ENCODE results near the gene TRAF3IP3. TPM values are rescaled to one million over a fixed set of nuclear protein-coding genes. Genes with fewer than 3 reads are reported as not detected.

Gene TRAF3IP3
- polyA plus RNA-seq, 5 donors = 2.3 to 3.5 (median 2.6) TPM

DNA sequence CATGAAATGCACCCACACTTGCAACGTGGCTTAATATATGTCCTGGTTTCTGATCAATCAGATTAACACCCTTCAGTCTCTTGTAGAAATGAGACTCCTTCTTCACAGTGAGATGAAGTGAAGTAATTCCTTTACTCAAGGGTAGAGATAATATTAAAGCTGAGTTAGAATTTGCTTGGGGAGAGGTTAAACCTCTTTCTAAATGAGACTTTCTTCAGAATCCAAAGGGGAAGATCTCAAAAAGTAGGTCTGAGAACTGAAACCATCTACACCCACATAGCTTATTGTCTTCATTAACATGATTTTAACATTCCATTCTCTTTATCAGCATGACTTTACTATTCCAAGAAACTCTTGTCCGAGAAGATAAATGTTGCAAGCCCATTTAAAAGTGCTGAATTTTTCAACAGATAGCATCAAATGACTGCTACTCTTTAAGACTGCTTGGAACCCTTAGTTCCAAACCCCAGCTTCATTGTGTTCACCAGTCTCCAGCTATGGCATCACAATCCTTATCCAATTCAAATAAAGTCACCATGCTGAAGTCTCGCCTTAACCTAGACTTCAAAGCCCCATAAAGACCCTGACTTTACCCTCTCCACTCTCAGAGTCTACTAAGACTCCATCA, 19.2 kb upstream of the TRAF3IP3 start:
- no peak for DNase-seq

DNA sequence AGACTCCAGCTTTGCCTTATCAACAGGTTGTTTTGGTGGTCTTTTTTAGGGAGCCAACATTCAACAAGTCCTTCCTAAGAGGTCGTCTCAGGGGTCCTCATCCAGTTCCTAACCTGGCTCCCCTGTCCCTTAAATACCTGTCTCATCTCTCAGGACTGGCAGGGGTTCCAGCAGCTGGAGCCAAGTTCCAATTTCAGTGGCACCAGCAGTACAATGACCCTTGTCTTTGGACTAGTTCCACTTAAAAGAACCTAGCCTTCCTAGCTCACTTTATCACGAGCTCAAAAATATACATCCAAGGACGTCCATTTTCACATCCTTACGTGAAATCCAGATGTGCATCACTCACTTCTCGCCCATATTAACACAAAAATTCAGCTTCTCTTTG, 18.7 kb upstream of the TRAF3IP3 start:
- DNase-seq = no peak

- no peak for DNase-seq
Measured at GRCh38 chr1:209738270-209738669, 17.6 kb upstream of the TRAF3IP3 start.

DNA sequence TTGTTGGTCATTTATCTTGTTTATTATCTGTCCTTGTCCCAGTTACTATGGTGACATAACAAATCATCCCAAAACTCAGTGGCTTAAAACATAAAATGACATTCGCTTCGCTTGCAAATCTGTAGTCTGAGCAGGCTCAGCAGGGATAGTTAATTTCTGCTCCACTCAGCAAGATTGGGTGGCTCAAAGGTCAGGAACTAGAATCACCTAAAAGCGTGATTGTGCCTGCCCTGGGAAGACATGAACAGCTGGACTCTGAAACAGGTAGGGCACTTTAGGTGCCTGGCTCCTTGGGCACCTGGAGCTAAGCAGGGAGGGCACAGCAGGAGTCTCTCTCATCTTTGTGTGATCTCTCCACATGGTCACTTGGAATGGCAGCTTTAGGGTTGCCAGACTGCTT, 14.7 kb upstream of the TRAF3IP3 start:
- no peak for DNase-seq

GRCh38 chr1:209741889-209742288, 14.0 kb upstream of the TRAF3IP3 start:
- DNase-seq = no peak

DNA sequence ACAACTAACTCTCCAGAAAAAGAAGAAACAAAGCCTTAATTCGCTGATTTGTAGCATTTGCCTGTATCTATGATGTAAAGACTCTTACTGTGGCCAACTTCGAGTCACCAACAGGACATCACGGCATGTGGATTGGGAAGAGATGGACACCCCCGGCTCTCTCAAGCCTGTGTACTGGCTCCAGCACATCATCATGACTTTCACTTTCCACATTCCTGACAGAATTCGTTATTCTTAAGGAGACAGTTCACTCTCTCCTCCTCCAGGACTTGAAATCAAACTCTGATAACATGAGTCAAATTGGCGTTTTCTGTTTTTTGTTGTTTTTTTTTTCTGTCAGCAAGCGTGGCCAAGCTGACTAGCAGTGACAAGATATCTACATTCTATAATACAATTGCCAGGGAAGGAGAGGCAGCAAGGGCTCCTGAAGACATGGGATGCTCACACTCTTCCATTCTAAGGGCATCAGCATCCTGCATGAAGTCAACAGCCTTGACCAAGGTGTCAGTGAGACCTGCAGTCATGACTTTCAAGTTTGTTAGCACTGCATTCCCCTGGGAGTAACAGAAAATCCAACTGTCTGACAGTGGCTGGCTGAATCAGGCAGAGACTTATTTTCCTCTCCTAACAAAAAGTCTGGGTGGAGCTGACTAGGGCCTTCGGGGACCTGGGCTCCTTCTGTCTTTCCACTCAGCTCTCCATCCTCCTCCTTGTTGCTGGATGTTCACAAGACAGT, 13.3 kb upstream of the TRAF3IP3 start:
- DNase-seq = peak; percentile 18 to 45

DNA sequence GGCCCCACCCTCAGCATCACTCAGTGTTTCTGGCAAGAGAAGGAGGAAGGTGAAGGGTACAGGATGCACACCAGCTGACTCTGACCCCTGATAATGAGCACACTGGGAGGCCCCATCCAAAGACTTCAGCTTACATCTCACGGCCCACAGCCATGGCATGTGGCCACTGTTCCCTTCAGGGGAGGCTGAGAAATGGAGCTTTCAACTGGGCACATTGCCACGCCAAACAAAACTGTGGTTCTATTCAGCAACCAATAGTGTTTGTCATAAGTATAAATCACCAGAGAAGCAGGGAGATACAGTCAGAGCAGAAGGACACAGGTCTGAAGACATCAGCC, 12.7 kb upstream of the TRAF3IP3 start:
- DNase-seq = no peak

- no peak for DNase-seq
Measured at GRCh38 chr1:209746451-209747165, 9.2 kb upstream of the TRAF3IP3 start.

DNA sequence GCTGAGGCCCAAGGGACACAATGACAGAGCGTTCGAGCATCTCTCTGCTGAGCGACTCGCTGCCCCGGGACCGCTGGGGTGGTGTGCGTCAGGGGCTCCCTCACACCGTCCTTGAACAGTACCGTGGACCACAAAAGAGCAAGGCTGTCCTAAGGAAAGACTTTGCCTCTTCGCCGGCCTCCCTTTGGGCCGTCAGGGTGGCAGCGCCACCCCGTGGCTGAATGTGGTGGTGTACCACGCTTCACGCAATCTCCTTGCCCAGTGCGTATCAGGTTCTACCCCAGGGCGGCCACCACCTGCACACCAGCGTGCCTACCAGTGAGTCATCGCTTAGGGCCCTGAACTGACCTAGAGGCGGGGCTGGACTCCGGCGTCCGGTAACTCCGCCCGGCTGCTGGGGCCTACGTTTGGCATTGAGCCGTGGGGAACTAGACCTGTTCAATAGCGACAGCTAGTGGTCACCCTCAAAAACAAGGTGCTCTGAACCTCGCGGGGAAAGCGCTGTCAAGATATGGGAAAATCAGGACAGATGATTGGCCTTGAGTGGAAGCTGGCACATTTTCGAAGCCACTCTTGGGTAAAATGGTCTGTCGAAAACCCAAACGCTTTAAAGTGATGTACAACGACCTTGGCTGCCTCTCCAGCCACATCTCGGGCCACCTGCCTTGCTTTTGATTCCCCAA, 8.1 kb upstream of the TRAF3IP3 start:
- DNase-seq = peak; percentile 82 to 87

DNA sequence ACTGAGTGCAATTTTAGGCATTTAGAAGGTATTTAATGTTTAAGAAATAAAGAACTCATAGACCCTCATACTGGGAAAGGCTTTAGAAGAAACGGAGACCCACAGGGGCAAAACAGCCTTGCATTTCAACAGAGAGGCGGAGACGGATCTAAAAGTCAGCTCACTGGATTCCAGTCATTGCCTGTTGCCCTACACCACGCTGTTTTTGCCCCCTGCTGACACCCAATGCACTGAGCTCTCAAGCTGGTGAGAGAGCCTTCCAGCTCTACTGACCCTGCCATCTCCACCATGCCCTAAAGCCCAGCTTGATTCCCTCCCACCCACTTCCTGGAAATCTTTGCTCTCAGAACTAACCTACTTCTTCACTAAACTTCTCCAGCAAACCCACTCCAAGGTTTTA, 7.2 kb upstream of the TRAF3IP3 start:
- DNase-seq = no peak

DNA sequence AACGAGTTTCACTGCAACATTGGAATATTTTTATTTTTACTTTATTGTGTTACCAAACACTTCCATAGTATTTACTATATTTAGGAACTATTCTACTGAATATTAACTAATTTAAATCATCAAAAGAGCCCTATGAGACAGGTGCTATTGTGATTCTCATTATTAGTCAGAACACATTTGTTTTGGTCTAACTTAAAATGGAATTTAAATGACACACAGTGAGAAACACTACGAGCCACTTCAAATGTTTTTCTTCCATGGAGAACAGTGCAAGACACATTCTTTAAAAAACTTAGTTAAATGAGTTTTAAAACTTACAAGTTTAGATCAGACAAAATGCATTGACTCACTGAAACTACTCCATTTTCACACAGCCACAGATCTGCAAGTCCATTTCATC, 6.6 kb upstream of the TRAF3IP3 start:
- no peak for DNase-seq

DNA sequence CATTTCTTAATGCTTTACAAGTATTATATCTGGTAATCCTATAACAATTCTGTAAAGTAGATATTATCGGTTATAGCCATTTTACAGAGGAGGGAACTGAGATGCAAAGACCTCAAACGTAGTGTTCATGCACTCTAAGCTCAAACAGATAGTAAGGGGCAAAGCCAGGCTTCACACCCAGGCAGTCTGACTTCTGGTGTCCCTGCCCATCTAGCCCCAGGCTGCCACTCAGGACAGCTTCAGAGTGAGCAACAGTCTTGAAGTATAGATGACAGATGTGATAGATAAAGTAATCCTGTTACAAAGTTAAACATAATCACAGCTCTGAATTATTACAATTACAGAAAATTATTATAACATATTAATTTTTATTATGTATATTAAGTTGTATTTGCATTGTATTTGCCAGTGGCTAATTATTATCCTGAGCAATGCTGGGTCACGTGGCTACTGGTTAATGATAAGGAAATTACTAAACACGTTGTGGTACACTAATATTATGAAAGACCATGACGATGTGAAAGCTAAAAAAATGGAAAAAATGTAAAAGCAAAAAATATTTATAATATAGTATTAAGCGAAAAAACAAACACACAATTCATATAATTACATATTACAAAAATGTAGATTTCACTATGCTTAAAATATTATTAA, 6.1 kb upstream of the TRAF3IP3 start:
- no peak for DNase-seq

DNA sequence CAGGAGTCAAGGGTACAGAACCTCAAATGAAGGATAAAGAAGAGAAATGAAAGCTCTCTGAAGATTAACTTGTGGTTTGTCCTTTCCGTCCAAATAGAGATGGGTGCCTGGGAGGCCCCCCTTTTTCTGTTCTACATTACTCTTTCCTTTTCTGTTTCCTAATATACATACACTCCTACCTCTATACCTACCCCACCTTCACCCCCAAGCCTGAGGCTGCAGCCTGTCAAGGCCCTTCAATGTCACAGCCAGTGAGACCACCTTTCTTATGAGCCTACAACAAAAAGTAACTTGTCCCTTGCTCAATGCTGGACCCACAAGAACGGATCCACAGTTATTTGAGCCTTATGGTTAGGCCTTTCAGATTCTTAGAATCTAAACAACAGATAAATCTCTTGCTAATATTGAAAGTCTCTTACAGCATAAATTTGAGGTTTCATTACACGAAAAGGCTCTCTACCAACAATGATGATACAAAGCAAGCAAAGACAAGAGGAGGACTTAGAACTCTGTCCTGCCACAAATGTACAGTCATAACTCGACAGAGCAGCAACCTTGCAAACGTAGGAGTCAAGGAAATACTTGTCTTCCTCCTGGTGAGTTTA, 4.1 kb upstream of the TRAF3IP3 start:
- DNase-seq = no peak

GRCh38 chr1:209752890-209753289, 3.0 kb upstream of the TRAF3IP3 start:
- DNase-seq = no peak

DNA sequence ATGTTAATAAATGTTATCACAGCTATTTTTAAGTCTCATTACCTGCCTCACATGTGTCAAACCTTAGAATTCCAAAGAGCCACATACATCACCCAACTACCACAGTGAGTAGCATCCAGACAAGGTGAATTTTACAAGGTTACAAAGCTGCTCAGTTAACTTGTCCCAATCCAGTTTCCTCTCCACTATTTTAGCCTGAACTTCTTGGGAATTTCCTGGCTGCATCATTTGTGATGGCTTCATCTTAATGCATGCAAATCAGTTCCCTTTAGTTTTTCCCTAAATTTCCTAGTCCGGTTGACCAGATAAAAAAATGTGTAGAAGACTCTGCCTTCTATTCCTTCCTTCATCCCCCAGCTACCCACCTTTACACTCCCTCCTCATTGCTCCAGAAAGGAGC, 597 bp upstream of the TRAF3IP3 start:
- DNase-seq = no peak

GRCh38 chr1:209756615-209757445, 977 bp downstream of the TRAF3IP3 start:
- no peak for DNase-seq

GRCh38 chr1:209758400-209758799, 2.5 kb downstream of the TRAF3IP3 start:
- DNase-seq = no peak

- no peak for DNase-seq
Measured at GRCh38 chr1:209759829-209760359, 4.0 kb downstream of the TRAF3IP3 start.

DNA sequence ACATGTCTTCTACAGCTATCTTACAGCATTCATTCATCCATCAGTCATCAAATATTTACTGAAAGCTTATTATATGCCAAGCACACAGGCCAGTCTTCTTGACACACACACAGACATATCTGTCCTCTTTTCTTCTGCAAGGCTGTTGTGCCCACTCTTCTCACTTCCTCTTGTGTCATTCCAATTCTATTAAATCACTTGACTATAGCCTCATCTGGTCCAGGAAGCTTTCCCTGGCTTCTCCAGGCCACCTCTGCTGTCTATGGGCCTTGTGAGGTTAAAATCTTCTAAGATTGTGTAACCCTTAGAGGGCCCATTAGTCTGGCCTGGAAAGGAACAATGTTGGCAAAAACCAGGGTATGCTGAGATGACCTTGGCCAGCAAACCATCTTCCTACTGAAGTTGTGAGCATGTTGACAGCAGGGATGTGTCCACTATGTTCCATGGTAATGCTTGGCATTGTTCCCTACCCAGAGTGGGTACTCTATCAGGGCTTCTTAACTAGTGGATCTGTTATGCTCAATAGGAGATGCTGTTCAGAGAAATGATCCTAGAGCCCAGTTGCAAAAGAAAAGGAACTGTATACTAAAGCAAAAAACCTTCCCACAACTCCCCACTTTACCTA, 5.3 kb downstream of the TRAF3IP3 start:
- DNase-seq = no peak

DNA sequence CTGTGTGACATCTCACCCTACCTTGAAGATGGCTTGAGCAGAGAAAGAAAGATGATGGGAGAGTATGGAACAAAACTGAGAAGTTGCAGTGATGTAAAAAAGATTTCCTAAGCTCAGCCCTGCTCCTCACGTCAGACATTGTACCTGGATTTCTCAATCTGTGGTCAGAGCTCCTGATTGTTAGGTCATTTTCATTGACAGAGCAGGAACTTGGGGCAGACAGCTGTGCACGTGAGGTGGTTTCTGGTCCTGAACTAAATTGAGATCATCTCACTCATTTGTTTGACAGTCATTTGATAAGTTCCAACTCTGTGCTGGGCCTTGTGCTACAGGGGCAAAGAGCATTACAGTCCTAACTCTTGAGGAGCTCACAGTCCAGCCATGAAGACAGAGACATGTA, 10.2 kb downstream of the TRAF3IP3 start:
- no peak for DNase-seq
